ENCODE measurements around the gene BSN.

Gene BSN

DNA sequence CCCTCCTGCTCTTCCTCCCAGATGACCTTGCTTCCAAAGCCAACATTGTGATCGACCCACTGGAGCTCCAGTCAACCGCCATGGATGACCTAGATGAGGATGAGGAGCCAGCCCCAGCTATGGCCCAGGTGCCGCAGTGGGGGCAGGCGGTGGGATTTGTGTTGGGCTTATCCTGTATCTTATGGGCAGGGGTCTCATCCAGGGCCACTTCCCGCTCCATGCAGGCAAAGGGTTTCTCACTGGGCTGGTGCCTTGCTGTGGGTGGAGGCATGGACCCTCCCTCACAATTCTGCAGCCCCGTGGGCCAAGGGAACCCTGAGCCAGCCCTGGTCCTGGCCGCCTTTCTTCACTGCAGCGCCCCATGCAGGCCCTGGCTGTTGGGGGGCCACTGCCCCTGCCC, 150.4 kb downstream of the BSN start:
- Histone ChIP-seq H3K27ac (replicated peaks; ENCODE audit: low read length) (no peak overlapping the region), H3K4me3 (ENCODE audit: low read length in 2 of 2) (no peak overlapping the region), H3K9me3 (replicated peaks in 1 of 2; ENCODE audit: control insufficient read depth in 2 of 2, insufficient read depth in 1 of 2, low read depth in 1 of 2, low read length in 2 of 2) (peaks cover 0 to 2% of the 10 kb centered on the region in 2 donors), H2BK5ac (ENCODE audit: low read length) (no peak overlapping the region), H2BK15ac (ENCODE audit: low read length) (no peak overlapping the region), H3K9ac (ENCODE audit: low read depth, low read length, poor library complexity) (no peak overlapping the region), H3K18ac (ENCODE audit: low read length) (no peak overlapping the region), H3K4me1 (ENCODE audit: control insufficient read depth in 2 of 2, insufficient read depth in 1 of 2, low read depth in 1 of 2, low read length in 2 of 2) (peaks cover 0 to 2% of the 10 kb centered on the region in 2 donors), H3K27me3 (ENCODE audit: control insufficient read depth in 3 of 3, insufficient read depth in 3 of 3, low read depth in 1 of 3, low read length in 3 of 3) (no peaks in the 10 kb centered on the region), H3K4ac (ENCODE audit: low read length) (no peak overlapping the region), H2AK5ac (ENCODE audit: low read depth, low read length) (no peak overlapping the region), H4K91ac (ENCODE audit: low read depth, low read length, poor library complexity) (no peak overlapping the region), H3K23ac (ENCODE audit: low read depth, low read length, poor library complexity) (no peak overlapping the region), H3K79me1 (ENCODE audit: low read depth, low read length) (no peaks in the 10 kb centered on the region), H2BK12ac (ENCODE audit: low read length) (peak overlapping the region; percentile 41), H4K8ac (ENCODE audit: low read depth, low read length) (no peak overlapping the region), H3K14ac (ENCODE audit: low read length) (no peak overlapping the region), H3K36me3 (replicated peaks in 1 of 2; ENCODE audit: control insufficient read depth in 2 of 2, insufficient read depth in 2 of 2, low read length in 2 of 2) (peaks cover 15 to 43% of the 10 kb centered on the region in 2 donors), H2BK120ac (ENCODE audit: low read depth, low read length) (no peak overlapping the region), H2AFZ (ENCODE audit: low read length) (no peak overlapping the region), H3K4me2 (ENCODE audit: insufficient read depth, low read length, poor library complexity, severe bottlenecking) (no peak overlapping the region)
- no CpG with 5 or more reads among the region's 8 CpGs for WGBS, 2 donors (ENCODE audit: extremely low coverage in 2 of 2, insufficient read length in 2 of 2, insufficient replicate concordance in 1 of 2)
- DNase-seq (ENCODE audit: low spot score), result no peak

DNA sequence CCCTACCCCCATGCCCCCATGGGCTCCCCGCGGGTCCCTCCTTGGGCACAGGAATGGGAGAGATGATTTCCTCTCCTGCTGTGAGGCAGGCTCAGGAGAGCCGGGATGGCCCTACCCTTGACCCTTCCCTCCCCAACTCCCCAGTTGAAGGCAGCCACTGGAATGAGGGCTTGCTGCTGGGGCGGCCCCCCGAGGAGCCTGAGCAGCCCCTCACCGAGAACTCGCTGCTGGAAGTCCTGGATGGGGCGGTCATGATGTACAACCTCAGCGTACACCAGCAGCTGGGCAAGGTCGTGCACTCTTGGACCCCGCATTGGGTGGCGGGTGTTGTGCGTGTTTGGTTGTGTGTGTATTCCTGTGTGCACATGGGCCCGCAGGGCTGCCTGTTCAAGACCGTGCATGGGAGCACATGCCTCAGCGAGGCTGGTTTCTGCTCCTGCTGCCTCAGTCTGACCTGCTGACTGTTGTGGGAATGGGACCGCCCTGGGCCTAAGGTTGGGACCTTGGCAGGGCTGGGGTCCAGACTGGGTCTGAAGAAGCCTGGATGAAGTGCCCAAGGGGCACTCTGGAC, 151.2 kb downstream of the BSN start:
- Histone ChIP-seq H3K4ac (ENCODE audit: low read length) (no peak overlapping the region), H2BK15ac (ENCODE audit: low read length) (no peak overlapping the region), H2AK5ac (ENCODE audit: low read depth, low read length) (no peak overlapping the region), H2BK120ac (ENCODE audit: low read depth, low read length) (no peak overlapping the region), H4K91ac (ENCODE audit: low read depth, low read length, poor library complexity) (no peak overlapping the region), H3K27ac (replicated peaks; ENCODE audit: low read length) (no peak overlapping the region), H3K4me1 (ENCODE audit: control insufficient read depth in 2 of 2, insufficient read depth in 1 of 2, low read depth in 1 of 2, low read length in 2 of 2) (peaks cover 0 to 2% of the 10 kb centered on the region in 2 donors), H3K79me1 (ENCODE audit: low read depth, low read length) (no peaks in the 10 kb centered on the region), H3K27me3 (ENCODE audit: control insufficient read depth in 3 of 3, insufficient read depth in 3 of 3, low read depth in 1 of 3, low read length in 3 of 3) (no peaks in the 10 kb centered on the region), H3K4me2 (ENCODE audit: insufficient read depth, low read length, poor library complexity, severe bottlenecking) (no peak overlapping the region), H3K4me3 (ENCODE audit: low read length in 2 of 2) (no peak overlapping the region), H3K9ac (ENCODE audit: low read depth, low read length, poor library complexity) (peak overlapping the region; percentile 21), H4K8ac (ENCODE audit: low read depth, low read length) (no peak overlapping the region), H2AFZ (ENCODE audit: low read length) (no peak overlapping the region), H3K36me3 (replicated peaks in 1 of 2; ENCODE audit: control insufficient read depth in 2 of 2, insufficient read depth in 2 of 2, low read length in 2 of 2) (peaks cover 15 to 43% of the 10 kb centered on the region in 2 donors), H3K9me3 (replicated peaks in 1 of 2; ENCODE audit: control insufficient read depth in 2 of 2, insufficient read depth in 1 of 2, low read depth in 1 of 2, low read length in 2 of 2) (peaks cover 0 to 2% of the 10 kb centered on the region in 2 donors), H2BK12ac (ENCODE audit: low read length) (no peak overlapping the region), H3K23ac (ENCODE audit: low read depth, low read length, poor library complexity) (peak overlapping the region; percentile 73), H2BK5ac (ENCODE audit: low read length) (peak overlapping the region; percentile 35), H3K18ac (ENCODE audit: low read length) (no peak overlapping the region), H3K14ac (ENCODE audit: low read length) (no peak overlapping the region)
- no CpG with 5 or more reads among the region's 17 CpGs for WGBS, 2 donors (ENCODE audit: extremely low coverage in 2 of 2, insufficient read length in 2 of 2, insufficient replicate concordance in 1 of 2)
- no peak for DNase-seq (ENCODE audit: low spot score)

DNA sequence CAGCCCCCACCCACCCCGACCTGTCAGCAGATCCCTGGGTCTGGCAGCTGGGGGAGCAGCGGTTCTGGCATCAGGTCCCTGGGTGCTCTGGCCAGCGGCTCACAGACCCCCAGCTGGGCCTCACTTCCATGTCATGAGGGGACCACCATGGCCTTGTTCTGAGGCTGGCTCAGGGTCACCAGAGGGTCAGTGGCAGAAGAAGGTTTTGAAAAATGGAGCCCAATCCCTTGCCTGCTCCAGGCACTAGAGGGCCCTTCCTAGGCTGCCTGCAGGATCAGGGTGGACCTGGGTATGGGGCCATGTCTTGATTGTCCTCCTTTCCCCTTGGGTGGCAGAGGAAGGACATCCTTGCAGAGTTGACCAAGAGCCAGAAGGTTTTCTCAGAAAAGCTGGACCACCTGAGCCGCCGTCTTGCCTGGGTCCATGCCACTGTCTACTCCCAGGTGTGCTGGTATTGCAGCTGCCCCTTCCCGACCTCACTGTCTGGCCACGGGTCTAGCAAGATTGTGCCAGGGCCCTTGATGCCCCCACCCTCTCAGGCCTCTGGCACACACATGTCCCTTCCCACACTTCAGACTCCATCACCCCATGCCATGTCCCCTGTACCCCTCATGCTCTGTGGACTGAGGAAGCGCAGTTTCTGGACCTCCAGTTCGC, 152.3 kb downstream of the BSN start:
- no CpG with 5 or more reads among the region's 9 CpGs for WGBS, 2 donors (ENCODE audit: extremely low coverage in 2 of 2, insufficient read length in 2 of 2, insufficient replicate concordance in 1 of 2)

DNA sequence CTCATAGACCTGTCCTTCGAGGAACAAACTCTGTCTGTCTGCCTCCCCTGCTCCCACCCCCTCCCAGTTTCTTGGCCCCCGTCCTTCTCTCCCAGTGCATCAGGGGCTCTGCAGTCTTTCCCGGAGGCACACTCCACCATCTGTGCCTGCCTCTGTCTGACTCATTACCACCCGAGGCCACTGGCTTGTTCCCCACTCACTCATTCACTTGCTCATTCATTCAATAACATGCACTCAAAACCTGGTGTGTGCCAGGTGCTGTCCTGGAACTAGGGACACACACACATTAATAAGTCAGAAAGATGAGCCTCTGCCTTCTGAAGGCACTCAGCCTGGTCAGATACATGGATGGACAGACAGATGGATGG, 152.8 kb downstream of the BSN start:
- Histone ChIP-seq H2BK12ac (ENCODE audit: low read length) (no peak overlapping the region), H3K27me3 (ENCODE audit: control insufficient read depth in 3 of 3, insufficient read depth in 3 of 3, low read depth in 1 of 3, low read length in 3 of 3) (no peaks in the 10 kb centered on the region), H3K4me1 (ENCODE audit: control insufficient read depth in 2 of 2, insufficient read depth in 1 of 2, low read depth in 1 of 2, low read length in 2 of 2) (no peaks in the 10 kb centered on the region), H2AFZ (ENCODE audit: low read length) (no peak overlapping the region), H4K91ac (ENCODE audit: low read depth, low read length, poor library complexity) (no peak overlapping the region), H3K23ac (ENCODE audit: low read depth, low read length, poor library complexity) (no peak overlapping the region), H3K4me3 (ENCODE audit: low read length in 2 of 2) (no peak overlapping the region), H2BK5ac (ENCODE audit: low read length) (no peak overlapping the region), H3K9ac (ENCODE audit: low read depth, low read length, poor library complexity) (peak overlapping the region; percentile 21), H4K8ac (ENCODE audit: low read depth, low read length) (no peak overlapping the region), H3K79me1 (ENCODE audit: low read depth, low read length) (no peaks in the 10 kb centered on the region), H3K14ac (ENCODE audit: low read length) (no peak overlapping the region), H3K27ac (replicated peaks; ENCODE audit: low read length) (no peak overlapping the region), H3K36me3 (replicated peaks in 1 of 2; ENCODE audit: control insufficient read depth in 2 of 2, insufficient read depth in 2 of 2, low read length in 2 of 2) (peaks cover 15 to 37% of the 10 kb centered on the region in 2 donors), H2BK120ac (ENCODE audit: low read depth, low read length) (no peak overlapping the region), H3K4ac (ENCODE audit: low read length) (no peak overlapping the region), H2AK5ac (ENCODE audit: low read depth, low read length) (no peak overlapping the region), H3K9me3 (replicated peaks in 1 of 2; ENCODE audit: control insufficient read depth in 2 of 2, insufficient read depth in 1 of 2, low read depth in 1 of 2, low read length in 2 of 2) (peaks cover 0 to 2% of the 10 kb centered on the region in 2 donors), H2BK15ac (ENCODE audit: low read length) (no peak overlapping the region), H3K4me2 (ENCODE audit: insufficient read depth, low read length, poor library complexity, severe bottlenecking) (no peak overlapping the region), H3K18ac (ENCODE audit: low read length) (no peak overlapping the region)
- no CpG with 5 or more reads among the region's 4 CpGs for WGBS, 2 donors (ENCODE audit: extremely low coverage in 2 of 2, insufficient read length in 2 of 2, insufficient replicate concordance in 1 of 2)
- DNase-seq (ENCODE audit: low spot score), result no peak

More for the DNA sequence above, 152.3 kb downstream of the BSN start:
- Histone ChIP-seq H2BK5ac (ENCODE audit: low read length) (no peak overlapping the region), H4K8ac (ENCODE audit: low read depth, low read length) (no peak overlapping the region), H3K27ac (replicated peaks; ENCODE audit: low read length) (no peak overlapping the region), H3K14ac (ENCODE audit: low read length) (no peak overlapping the region), H2AFZ (ENCODE audit: low read length) (no peak overlapping the region), H3K9me3 (replicated peaks in 1 of 2; ENCODE audit: control insufficient read depth in 2 of 2, insufficient read depth in 1 of 2, low read depth in 1 of 2, low read length in 2 of 2) (peaks cover 0 to 2% of the 10 kb centered on the region in 2 donors), H3K4me3 (ENCODE audit: low read length in 2 of 2) (no peak overlapping the region), H2BK12ac (ENCODE audit: low read length) (no peak overlapping the region), H2BK15ac (ENCODE audit: low read length) (no peak overlapping the region), H2AK5ac (ENCODE audit: low read depth, low read length) (no peak overlapping the region), H4K91ac (ENCODE audit: low read depth, low read length, poor library complexity) (no peak overlapping the region), H3K4ac (ENCODE audit: low read length) (no peak overlapping the region), H3K4me2 (ENCODE audit: insufficient read depth, low read length, poor library complexity, severe bottlenecking) (no peak overlapping the region), H3K36me3 (replicated peaks in 1 of 2; ENCODE audit: control insufficient read depth in 2 of 2, insufficient read depth in 2 of 2, low read length in 2 of 2) (peaks cover 16 to 42% of the 10 kb centered on the region in 2 donors), H3K4me1 (ENCODE audit: control insufficient read depth in 2 of 2, insufficient read depth in 1 of 2, low read depth in 1 of 2, low read length in 2 of 2) (no peaks in the 10 kb centered on the region), H3K79me1 (ENCODE audit: low read depth, low read length) (no peaks in the 10 kb centered on the region), H3K18ac (ENCODE audit: low read length) (no peak overlapping the region), H2BK120ac (ENCODE audit: low read depth, low read length) (no peak overlapping the region), H3K27me3 (ENCODE audit: control insufficient read depth in 3 of 3, insufficient read depth in 3 of 3, low read depth in 1 of 3, low read length in 3 of 3) (no peaks in the 10 kb centered on the region), H3K23ac (ENCODE audit: low read depth, low read length, poor library complexity) (no peak overlapping the region), H3K9ac (ENCODE audit: low read depth, low read length, poor library complexity) (peak overlapping the region; percentile 21)
- no peak for DNase-seq (ENCODE audit: low spot score)

All from neuronal stem cell (in vitro differentiated cells).